ENCODE measurements around the gene TRAFD1.
A peak's percentile ranks its signal among the peaks of the same experiment; 100 is the strongest.

Gene TRAFD1

GRCh38 chr12:112179916-112180315 is 54.6 kb downstream of the TRAFD1 start:
- peak; percentile 13 for DNase-seq

DNA sequence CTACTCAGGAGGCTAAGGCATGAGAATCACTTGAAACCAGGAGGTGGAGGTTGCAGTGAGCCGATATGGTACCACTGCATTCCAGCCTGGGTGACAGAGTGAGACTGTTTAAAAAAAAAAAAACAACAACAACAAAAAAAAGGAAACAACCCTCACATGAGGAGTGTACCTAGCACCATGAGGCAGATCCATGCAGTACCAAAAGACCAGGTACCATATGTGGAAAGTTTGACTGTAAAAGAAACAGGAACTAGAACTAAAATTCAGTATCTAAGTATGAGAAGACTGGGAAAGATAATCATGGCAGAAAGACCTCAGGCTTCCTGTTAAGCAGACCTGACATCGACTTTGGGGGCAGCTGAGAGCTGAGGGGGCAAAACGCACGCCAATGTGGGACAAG is 55.1 kb downstream of the TRAFD1 start:
- no peak for DNase-seq

GRCh38 chr12:112182499-112182898 is 57.1 kb downstream of the TRAFD1 start:
- DNase-seq, result no peak

GRCh38 chr12:112183141-112184021 is 58.0 kb downstream of the TRAFD1 start:
- DNase-seq, result no peak

GRCh38 chr12:112184056-112184887 is 58.9 kb downstream of the TRAFD1 start:
- no peak for DNase-seq

DNA sequence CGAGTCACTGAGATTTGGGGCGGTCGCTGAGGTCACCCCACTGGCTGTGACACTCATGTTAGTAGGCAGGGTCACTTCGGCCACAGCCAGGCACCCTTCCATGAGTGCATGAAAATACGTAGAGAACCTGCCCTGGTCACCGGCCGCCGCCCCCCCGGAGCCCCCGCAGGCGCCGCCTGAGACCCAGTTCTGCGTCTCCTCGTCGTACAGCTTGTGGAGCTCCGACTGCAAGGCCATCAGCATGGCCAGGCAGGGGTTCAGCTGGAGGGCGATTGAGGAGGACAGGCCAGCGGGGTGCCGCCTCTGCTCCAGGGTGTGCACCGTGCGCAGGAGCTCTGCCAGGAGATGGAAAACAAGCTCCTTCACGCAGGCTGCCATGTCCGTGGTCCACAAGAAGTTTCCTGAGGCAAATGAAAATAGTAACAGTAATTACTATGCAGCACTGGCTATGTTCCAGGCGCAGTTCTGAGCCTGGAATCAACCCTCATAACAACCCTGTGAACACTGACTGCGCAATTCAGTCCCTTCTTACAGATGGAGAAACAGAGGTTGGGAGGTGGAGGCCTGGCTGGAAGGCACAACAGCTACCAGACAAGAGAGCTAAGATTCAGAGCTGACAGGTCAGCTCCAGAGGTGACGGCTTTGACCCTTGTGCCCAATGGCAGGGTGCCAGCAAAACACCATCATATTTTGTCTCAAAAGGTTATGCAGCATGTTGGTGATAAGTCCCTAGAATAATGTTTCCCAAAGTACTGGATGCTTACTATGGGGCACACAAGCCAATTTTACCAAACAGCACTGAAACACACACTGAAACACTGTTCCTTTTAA is 59.9 kb downstream of the TRAFD1 start:
- no peak for DNase-seq

- DNase-seq, result no peak
Observed at GRCh38 chr12:112188130-112188830, 62.9 kb downstream of the TRAFD1 start.

GRCh38 chr12:112190231-112191025 is 65.1 kb downstream of the TRAFD1 start:
- no peak for DNase-seq

DNA sequence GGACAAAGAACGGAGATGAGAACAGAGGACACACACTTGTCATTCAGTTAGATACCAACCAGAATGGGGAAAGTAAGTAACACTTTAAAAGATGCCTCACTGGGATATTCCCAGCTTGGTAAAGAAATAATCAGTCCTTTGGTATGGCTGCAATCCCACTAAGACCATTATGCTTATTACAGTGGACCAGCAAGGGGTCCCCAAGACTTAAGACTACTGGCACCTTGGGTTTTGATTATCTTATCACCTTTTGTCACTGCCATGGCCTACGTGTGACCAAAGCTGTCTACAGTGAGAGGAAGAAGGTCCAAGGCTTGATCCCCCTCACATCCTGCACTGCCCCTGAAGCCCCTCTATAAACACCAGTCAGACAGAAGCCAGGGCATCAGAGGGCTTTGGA is 65.8 kb downstream of the TRAFD1 start:
- DNase-seq, result no peak

DNA sequence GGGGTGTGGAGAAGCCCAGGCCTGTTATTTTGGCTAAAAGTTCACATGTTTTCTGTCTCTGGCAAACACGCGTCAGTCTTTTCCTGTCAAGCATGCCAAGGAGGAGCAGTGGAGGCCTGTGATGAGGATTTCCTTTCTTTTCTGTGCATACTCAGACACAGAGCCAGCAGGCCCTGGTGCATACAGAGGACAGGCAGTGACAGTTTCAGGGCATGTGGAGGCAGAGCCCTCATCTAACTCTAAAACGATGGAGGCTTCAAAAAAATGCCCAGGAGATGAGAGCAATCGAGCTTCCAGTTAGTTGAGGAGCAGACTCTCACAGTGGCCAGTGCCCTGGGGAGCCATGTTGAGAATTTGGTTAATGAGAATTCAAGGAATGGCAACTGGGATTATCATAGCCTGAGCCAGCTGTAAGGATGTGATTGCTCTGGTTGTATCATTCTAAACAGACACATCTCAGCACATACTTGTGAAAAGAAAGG is 66.5 kb downstream of the TRAFD1 start:
- no peak for DNase-seq

GRCh38 chr12:112192475-112192874 is 67.1 kb downstream of the TRAFD1 start:
- DNase-seq, result no peak

DNA sequence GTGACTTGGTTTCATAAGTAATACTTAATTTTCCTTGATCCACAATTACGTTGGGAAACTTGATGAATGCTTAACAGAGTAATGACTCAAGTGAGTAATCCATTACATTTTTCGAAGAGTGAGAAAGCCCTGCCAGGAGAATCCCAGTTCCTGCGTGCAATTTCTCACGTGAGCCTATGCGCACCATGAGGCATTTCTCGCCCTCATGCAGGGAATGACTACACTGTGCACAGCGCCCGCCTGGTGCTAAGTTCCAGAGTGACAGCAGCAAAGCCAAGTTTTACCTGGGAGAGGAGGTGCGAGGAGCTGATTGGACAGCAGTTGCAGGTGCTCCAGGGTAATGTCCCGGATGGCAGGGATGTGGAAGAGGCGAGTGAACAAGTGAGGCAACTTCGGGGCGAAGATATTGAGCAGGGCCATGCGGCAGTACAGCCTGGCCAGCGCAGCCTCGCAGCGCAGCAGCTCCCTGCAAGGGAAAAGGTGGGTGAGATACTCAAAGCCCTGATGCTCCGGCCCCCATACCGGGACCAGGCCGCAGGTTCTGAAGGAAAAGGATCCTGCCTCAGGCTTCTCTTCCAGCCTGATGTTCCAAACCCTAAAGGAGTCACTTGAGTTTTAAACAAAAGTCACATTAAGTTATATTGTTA is 69.4 kb downstream of the TRAFD1 start:
- DNase-seq, result no peak

- DNase-seq, result no peak
Observed at GRCh38 chr12:112196196-112196875, 71.0 kb downstream of the TRAFD1 start.

- no peak for DNase-seq
Observed at GRCh38 chr12:112198120-112198733, 72.9 kb downstream of the TRAFD1 start.

DNA sequence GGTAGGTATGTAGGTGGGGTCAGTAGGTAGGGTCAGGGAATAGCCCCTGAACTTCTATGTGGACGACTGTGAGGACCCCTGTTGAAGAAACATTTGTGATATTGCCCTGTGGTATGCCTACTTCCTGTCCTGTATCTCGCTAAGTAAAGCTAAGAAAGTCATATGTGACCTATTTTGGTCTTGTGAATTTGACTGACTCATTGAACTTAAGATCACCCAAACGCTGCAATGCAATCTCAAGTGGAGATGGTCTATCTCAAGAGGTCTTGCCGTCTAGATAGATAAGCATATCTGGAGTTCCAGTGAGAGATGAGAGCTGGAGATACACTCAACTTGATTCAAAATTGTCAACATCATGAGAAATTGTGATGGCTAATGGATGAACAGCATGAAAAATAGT is 73.8 kb downstream of the TRAFD1 start:
- no peak for DNase-seq
